AG04449 (cell line): ENCODE measurements around the gene RPS27.

Experiments used
- CTCF ChIA-PET: fragments of 350-600 bp; formaldehyde crosslinking; extraction: SDS; loops from one replicate; lab custom pipeline; 2021; ENCODE audit warnings: antibody characterized with exemption; lab: Yijun Ruan, JAX
- POLR2A ChIA-PET: fragments of 400-600, 350-600 bp; formaldehyde crosslinking; extraction: SDS; loops from one replicate; lab custom pipeline; 2020; ENCODE audit warnings: antibody characterized with exemption, inconsistent platforms; lab: Yijun Ruan, JAX
- DNase-seq: peaks from one replicate; pipeline ENCODE4 v3.0.0-alpha.2; 2010; ENCODE audit warnings: low read depth, low spot score
- H3K4me3 ChIP-seq: 2 replicates; pipeline ENCODE4 v1.5.1; 2011; ENCODE audit warnings: low read depth, mild to moderate bottlenecking, control low read depth, low read length
- TF ChIP-seq, protein P1 (sequence below): IDR thresholded peaks from one replicate; pipeline ENCODE4 v1.5.1; 2011; ENCODE audit warnings: mild to moderate bottlenecking, moderate library complexity, low read length, control low read depth, inconsistent platforms; ENCODE audit not compliant: insufficient read depth; ENCODE audit errors: missing control alignments

Gene RPS27

DNA sequence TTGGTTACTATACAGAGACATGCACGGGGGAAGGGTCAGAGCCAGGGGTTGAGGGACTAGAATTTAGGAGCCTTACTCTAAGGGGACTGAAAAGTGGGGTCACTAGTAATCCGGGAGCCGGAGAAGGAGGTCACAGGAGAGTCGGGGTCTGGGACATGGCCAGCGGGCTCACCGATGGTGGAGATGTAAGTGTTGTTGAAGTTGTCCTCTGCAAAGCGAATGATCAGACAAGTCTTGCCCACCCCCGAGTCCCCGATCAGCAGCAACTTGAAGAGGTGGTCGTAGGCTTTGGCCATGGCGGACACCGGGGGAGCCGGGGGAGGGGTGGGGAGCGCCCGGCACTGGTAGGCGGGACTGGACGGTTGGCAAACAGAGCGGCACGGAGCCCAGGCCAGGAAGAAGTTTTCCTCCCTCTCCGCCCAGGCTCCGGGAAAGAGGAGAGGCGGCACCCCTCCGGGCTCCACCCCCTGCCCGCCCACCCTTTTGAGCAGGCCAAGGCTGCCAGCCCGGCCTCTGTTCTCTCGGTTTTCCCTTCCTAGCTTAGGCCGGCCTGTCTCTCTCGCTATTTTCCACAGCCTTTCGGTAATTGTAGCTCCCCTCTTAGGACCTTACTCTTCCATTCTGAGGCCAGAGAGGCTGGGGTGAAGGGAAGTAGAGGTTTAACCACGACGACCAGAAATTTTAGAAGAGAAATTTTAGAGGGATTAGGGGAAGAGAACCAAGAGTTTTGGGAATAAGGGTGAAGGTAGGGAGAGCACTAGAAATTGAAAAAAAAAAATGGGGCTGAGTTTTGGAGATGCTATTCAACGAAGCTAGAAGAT lies 4.4 kb upstream of the RPS27 start, which contains the start of gene RAB13:
Gene RAB13 (minus strand): TSS at position 399 of the 821 bp plus-strand sequence. CDS start 103 bp downstream, at position 296.
- DNase-seq = peak; percentile 28
- TF ChIP-seq, protein P1, sequence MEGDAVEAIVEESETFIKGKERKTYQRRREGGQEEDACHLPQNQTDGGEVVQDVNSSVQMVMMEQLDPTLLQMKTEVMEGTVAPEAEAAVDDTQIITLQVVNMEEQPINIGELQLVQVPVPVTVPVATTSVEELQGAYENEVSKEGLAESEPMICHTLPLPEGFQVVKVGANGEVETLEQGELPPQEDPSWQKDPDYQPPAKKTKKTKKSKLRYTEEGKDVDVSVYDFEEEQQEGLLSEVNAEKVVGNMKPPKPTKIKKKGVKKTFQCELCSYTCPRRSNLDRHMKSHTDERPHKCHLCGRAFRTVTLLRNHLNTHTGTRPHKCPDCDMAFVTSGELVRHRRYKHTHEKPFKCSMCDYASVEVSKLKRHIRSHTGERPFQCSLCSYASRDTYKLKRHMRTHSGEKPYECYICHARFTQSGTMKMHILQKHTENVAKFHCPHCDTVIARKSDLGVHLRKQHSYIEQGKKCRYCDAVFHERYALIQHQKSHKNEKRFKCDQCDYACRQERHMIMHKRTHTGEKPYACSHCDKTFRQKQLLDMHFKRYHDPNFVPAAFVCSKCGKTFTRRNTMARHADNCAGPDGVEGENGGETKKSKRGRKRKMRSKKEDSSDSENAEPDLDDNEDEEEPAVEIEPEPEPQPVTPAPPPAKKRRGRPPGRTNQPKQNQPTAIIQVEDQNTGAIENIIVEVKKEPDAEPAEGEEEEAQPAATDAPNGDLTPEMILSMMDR = no peak
- ChIA-PET POLR2A (interaction anchor here (0.7 to 1.6 kb wide), 9 partner anchors 9 to 203 kb away, joined by 3 to 5 read pairs (median 4); partner anchors contain the start of genes CREB3L4, DENND4B, GATAD2B and JTB), CTCF (interaction anchor here (0.6 to 6.3 kb wide), 63 partner anchors 9 to 634 kb away, joined by 3 to 88 read pairs (median 5); partner anchors contain the start of genes CHTOP, CREB3L4, CRTC2 and DENND4B)
- peak within 1 kb of the TSS; percentile 93 for H3K4me3 ChIP-seq

DNA sequence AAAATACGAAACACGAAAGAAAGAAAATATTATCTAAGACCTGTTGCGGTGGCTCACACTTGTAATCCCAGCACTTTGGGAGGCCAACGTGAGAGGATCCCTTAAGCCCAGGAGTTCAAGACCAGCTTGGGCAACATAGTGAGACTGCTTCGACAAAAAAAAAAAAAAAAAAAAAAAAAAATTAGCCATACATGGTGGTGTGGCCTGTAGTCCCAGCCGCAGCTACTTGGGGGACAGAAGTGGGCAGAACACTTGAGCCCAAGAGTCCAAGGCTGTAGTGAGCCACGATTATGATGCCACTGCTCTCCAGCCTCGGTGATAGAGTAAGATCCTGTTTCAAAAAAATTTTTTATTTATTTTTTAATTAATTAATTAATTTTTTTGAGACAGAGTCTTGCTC lies 2.9 kb upstream of the RPS27 start:
- ChIA-PET POLR2A (interaction anchor here (0.8 to 1.3 kb wide), 2 partner anchors 27 to 29 kb away, joined by 3 read pairs; no protein-coding TSS in a partner anchor), CTCF (interaction anchor here (0.7 to 6.3 kb wide), 35 partner anchors 7 to 636 kb away, joined by 3 to 88 read pairs (median 9); partner anchors contain the start of genes CHTOP, CREB3L4, DENND4B and JTB)
- H3K4me3 ChIP-seq = no peak overlapping the region
- DNase-seq = no peak
- TF ChIP-seq, protein P1 = no peak

DNA sequence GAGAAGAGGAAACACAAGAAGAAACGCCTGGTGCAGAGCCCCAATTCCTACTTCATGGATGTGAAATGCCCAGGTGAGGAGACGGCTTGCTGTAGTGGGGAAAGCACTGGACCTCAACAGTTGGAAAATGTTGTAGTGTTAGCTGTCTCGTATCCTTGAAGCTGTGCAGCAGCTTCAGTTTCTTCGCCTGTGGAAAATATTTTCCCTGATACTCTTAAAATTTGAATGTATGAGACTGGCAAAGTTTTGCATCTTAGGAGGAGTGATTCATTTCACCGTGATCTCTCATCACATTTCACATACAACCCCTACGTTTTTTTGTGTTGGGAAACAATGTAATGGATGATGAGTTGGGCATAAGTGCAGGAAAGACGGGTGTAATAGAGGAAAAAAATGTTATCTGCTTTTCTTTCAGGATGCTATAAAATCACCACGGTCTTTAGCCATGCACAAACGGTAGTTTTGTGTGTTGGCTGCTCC lies 629 bp downstream of the RPS27 start:
- ChIA-PET CTCF (interaction anchor here (0.7 to 2.5 kb wide), 4 partner anchors 10 to 315 kb away, joined by 3 to 10 read pairs (median 3); no protein-coding TSS in a partner anchor), POLR2A (interaction anchor here (0.9 to 2.8 kb wide), 13 partner anchors 8 to 446 kb away, joined by 3 to 42 read pairs (median 9); partner anchors contain the start of genes CREB3L4, DENND4B, JTB and SLC39A1)
- H3K4me3 ChIP-seq = peak overlapping the region; percentile 69
- TF ChIP-seq, protein P1 = no peak
- DNase-seq = no peak

DNA sequence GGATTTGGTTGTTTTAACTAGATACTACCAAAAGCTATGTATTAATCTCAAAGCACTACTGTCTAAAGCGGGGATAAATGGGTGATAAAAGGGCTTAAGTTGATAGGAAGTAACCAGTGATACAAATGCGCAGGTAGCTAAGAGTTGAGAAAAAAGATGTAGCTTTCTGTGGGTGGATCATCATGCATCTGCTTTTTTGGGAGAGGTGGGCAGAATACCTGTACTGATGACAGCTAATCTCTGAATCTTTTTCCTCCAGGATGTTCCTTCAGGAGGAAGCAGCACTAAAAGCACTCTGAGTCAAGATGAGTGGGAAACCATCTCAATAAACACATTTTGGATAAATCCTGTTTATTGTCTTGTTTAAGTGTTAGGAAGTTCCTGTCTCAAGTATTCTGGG lies 1.2 kb downstream of the RPS27 start:
- ChIA-PET CTCF (interaction anchor here (1.0 to 2.5 kb wide), 4 partner anchors 312 to 315 kb away, joined by 3 to 10 read pairs (median 3); no protein-coding TSS in a partner anchor), POLR2A (interaction anchor here (0.9 to 2.8 kb wide), 5 partner anchors 8 to 447 kb away, joined by 3 to 19 read pairs (median 9); partner anchors contain the start of gene CREB3L4)
- TF ChIP-seq, protein P1 = no peak
- DNase-seq = no peak
- H3K4me3 ChIP-seq = peak overlapping the region; percentile 69

DNA sequence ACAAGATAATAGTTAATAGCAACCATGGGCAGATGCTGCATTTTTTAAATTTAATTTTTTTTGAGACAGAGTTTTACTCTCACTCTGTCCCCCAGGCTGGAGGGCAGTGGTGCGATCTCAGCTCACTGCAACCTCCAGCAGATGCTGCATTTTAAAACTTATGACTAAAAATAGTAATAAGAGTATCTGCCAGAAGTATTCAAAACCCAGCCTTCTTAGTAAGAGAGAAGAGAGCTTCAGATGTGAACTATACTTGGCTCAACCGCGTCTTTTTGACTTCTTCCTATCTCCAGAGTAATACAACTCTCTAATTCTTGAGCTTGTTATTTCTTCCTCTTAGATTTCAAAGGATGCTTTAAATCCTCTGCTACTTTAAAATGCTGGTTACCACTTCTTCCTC lies 4.6 kb downstream of the RPS27 start:
- no peak for DNase-seq
- ChIA-PET POLR2A (interaction anchor here (0.6 to 0.7 kb wide), 2 partner anchors 27 to 204 kb away, joined by 3 read pairs; no protein-coding TSS in a partner anchor), CTCF (interaction anchor here (1.6 kb wide), 1 partner anchor 9 kb away, joined by 12 read pairs; the partner anchor contains the start of gene RAB13)
- H3K4me3 ChIP-seq = no peak overlapping the region
- TF ChIP-seq, protein P1 = no peak
